HG03159 (cell line): ENCODE results near the gene SLC6A7.

Experiments used
- ATAC-seq: cut with Tn5 transposase; IDR thresholded peaks from one replicate; pipeline ENCODE4 v1.9.1; 2021; ENCODE audit warnings: mild to moderate bottlenecking, moderate library complexity; ENCODE audit not compliant: unreplicated experiment

Gene SLC6A7

GRCh38 chr5:150172145-150172544 lies 17.7 kb upstream of the SLC6A7 start:
- ATAC-seq, result no peak

GRCh38 chr5:150172556-150172955 lies 17.3 kb upstream of the SLC6A7 start:
- ATAC-seq, result no peak

- ATAC-seq, result no peak
These were observed 16.7 kb upstream of the SLC6A7 start for GRCh38 chr5:150173161-150173560.

- ATAC-seq, result no peak
These were observed 15.6 kb upstream of the SLC6A7 start for GRCh38 chr5:150174285-150174684.

- no peak for ATAC-seq
These were observed 14.8 kb upstream of the SLC6A7 start for GRCh38 chr5:150175076-150175475.

- no peak for ATAC-seq
These were observed 14.3 kb upstream of the SLC6A7 start for GRCh38 chr5:150175536-150175935.

GRCh38 chr5:150176745-150177477 lies 13.0 kb upstream of the SLC6A7 start:
- ATAC-seq, result no peak

GRCh38 chr5:150177721-150178120 lies 12.1 kb upstream of the SLC6A7 start:
- no peak for ATAC-seq

GRCh38 chr5:150178262-150178661 lies 11.6 kb upstream of the SLC6A7 start:
- no peak for ATAC-seq

- no peak for ATAC-seq
These were observed 10.7 kb upstream of the SLC6A7 start for GRCh38 chr5:150179019-150179620.

GRCh38 chr5:150180241-150181026 lies 9.4 kb upstream of the SLC6A7 start:
- ATAC-seq, result no peak

GRCh38 chr5:150181027-150181426 lies 8.8 kb upstream of the SLC6A7 start:
- no peak for ATAC-seq

- ATAC-seq, result no peak
These were observed 7.9 kb upstream of the SLC6A7 start for GRCh38 chr5:150181766-150182545.

- no peak for ATAC-seq
These were observed 7.1 kb upstream of the SLC6A7 start for GRCh38 chr5:150182774-150183173.

GRCh38 chr5:150183436-150183835 lies 6.4 kb upstream of the SLC6A7 start:
- no peak for ATAC-seq

- ATAC-seq, result no peak
These were observed 5.9 kb upstream of the SLC6A7 start for GRCh38 chr5:150184006-150184405.

GRCh38 chr5:150184990-150185912 lies 4.6 kb upstream of the SLC6A7 start:
- no peak for ATAC-seq

GRCh38 chr5:150186137-150186536 lies 3.7 kb upstream of the SLC6A7 start:
- no peak for ATAC-seq

GRCh38 chr5:150186897-150187296 lies 3.0 kb upstream of the SLC6A7 start:
- no peak for ATAC-seq
